DOHH2 (cell line): ENCODE data around the gene ABHD17C.
"Not testable (repeated sequence)": the region's sequence is repeated elsewhere in the genome, so short reads cannot be mapped to it uniquely, and the experiment has no call there.

Experiments
- H3F3A ChIP-seq: fragments of 200-600 bp; sonication (generic), shearing (Covaris generic); 2 replicates; pipeline ENCODE4 v1.6.0; 2016; ENCODE audit warnings: antibody characterized with exemption, mild to moderate bottlenecking; ENCODE audit not compliant: control insufficient read depth, insufficient read depth
- H3K27ac ChIP-seq: fragments of 200-600 bp; sonication (generic); 2 replicates; pipeline ENCODE4 v1.5.1; 2014; ENCODE audit warnings: low read depth, mild to moderate bottlenecking, low read length, moderate library complexity
- H3K27me3 ChIP-seq: fragments of 200-600 bp; sonication (generic); 2 replicates; pipeline ENCODE4 v1.6.1; 2014; ENCODE audit warnings: mild to moderate bottlenecking, low read length, mixed read lengths; ENCODE audit not compliant: control insufficient read depth
- H3K36me3 ChIP-seq: fragments of 200-600 bp; sonication (generic); 2 replicates; pipeline ENCODE4 v1.6.1; 2014; ENCODE audit warnings: mild to moderate bottlenecking, low read length, moderate library complexity, mixed read lengths; ENCODE audit not compliant: control insufficient read depth
- H3K4me1 ChIP-seq: fragments of 200-600 bp; sonication (generic); 2 replicates; pipeline ENCODE4 v1.6.1; 2014; ENCODE audit warnings: mild to moderate bottlenecking, low read length, mixed read lengths; ENCODE audit not compliant: control insufficient read depth
- H3K4me2 ChIP-seq: fragments of 200-600 bp; sonication (generic); 2 replicates; pipeline ENCODE4 v1.6.0; 2014; ENCODE audit warnings: mild to moderate bottlenecking, low read length, moderate library complexity
- H3K4me3 ChIP-seq: fragments of 200-600 bp; sonication (generic); 2 replicates; pipeline ENCODE4 v1.5.1; 2014; ENCODE audit warnings: mild to moderate bottlenecking, low read length, mixed read lengths
- H3K79me2 ChIP-seq: fragments of 200-600 bp; sonication (generic); 2 replicates; pipeline ENCODE4 v1.6.1; 2014; ENCODE audit warnings: mild to moderate bottlenecking, low read length, mixed read lengths; ENCODE audit not compliant: control insufficient read depth
- H3K9me2 ChIP-seq: fragments of 200-600 bp; sonication (generic); replicated peaks from 2 replicates; pipeline ENCODE4 v1.6.1; 2014; ENCODE audit warnings: mild to moderate bottlenecking, low read length, mixed read lengths; ENCODE audit not compliant: control insufficient read depth
- H3K9me3 ChIP-seq: fragments of 200-600 bp; sonication (generic); 2 replicates; pipeline ENCODE4 v1.6.1; 2014; ENCODE audit warnings: antibody characterized with exemption, low read length, mixed read lengths; ENCODE audit not compliant: control insufficient read depth, insufficient read depth
- H4K20me1 ChIP-seq: fragments of 200-600 bp; sonication (generic); 2 replicates; pipeline ENCODE4 v1.6.0; 2014; ENCODE audit warnings: low read depth, mild to moderate bottlenecking, antibody characterized with exemption, low read length, moderate library complexity; ENCODE audit not compliant: control insufficient read depth, insufficient read depth
- CTCF ChIP-seq: fragments of 200-600 bp; sonication (generic); IDR thresholded peaks from one replicate; pipeline ENCODE4 v1.5.1; 2014; ENCODE audit warnings: antibody characterized with exemption, mild to moderate bottlenecking, low read depth, low read length; ENCODE audit not compliant: poor library complexity, severe bottlenecking
- EZH2phosphoT487 ChIP-seq: fragments of 200-600 bp; sonication (generic); IDR thresholded peaks from 2 replicates; pipeline ENCODE4 v1.6.1; 2017; ENCODE audit warnings: borderline replicate concordance, mild to moderate bottlenecking, antibody characterized with exemption, low read length, moderate library complexity, mixed read lengths

ABHD17C gene

GRCh38 chr15:80760960-80761359 is 65.8 kb downstream of the ABHD17C start:
- Histone ChIP-seq H4K20me1 (no peaks in the 10 kb centered on the region), H3K27me3 (no peaks in the 10 kb centered on the region; the same call in none of the 2 replicates), H3K79me2 (no peaks in the 10 kb centered on the region), H3K9me2 (no peaks in the 10 kb centered on the region), H3K9me3 (no peaks in the 10 kb centered on the region), H3K4me2 (no peak overlapping the region), H3K4me3 (no peak overlapping the region), H3K4me1 (no peaks in the 10 kb centered on the region), H3K27ac (no peak overlapping the region), H3F3A (no peaks in the 10 kb centered on the region), H3K36me3 (no peaks in the 10 kb centered on the region)
- TF ChIP-seq CTCF (no peak), EZH2phosphoT487 (no peak)

- H3K9me2 ChIP-seq, result no peaks in the 10 kb centered on the region
- no peaks in the 10 kb centered on the region for H3K4me1 ChIP-seq
- no peaks in the 10 kb centered on the region for H3F3A ChIP-seq
- no peak overlapping the region for H3K4me3 ChIP-seq
- no peak overlapping the region for H3K4me2 ChIP-seq
- TF ChIP-seq CTCF, result no peak
- no peak for TF ChIP-seq EZH2phosphoT487
- H4K20me1 ChIP-seq, result no peaks in the 10 kb centered on the region
- no peaks in the 10 kb centered on the region for H3K79me2 ChIP-seq
- no peaks in the 10 kb centered on the region for H3K9me3 ChIP-seq
- no peaks in the 10 kb centered on the region for H3K36me3 ChIP-seq
- H3K27me3 ChIP-seq, result no peaks in the 10 kb centered on the region; the same call in 1 of the 2 replicates
- H3K27ac ChIP-seq, result no peak overlapping the region
These were observed 66.6 kb downstream of the ABHD17C start for GRCh38 chr15:80761754-80762153.

GRCh38 chr15:80763235-80763634 is 68.1 kb downstream of the ABHD17C start:
- not testable (repeated sequence) for H4K20me1 ChIP-seq, H3K9me2 ChIP-seq, H3K4me1 ChIP-seq, H3K4me3 ChIP-seq, H3K79me2 ChIP-seq, H3K9me3 ChIP-seq, H3F3A ChIP-seq, H3K27ac ChIP-seq, H3K4me2 ChIP-seq, H3K36me3 ChIP-seq, H3K27me3 ChIP-seq

- Histone ChIP-seq H3K27ac (no peak overlapping the region), H3K9me3 (no peaks in the 10 kb centered on the region), H4K20me1 (no peaks in the 10 kb centered on the region), H3K4me1 (no peaks in the 10 kb centered on the region), H3F3A (no peaks in the 10 kb centered on the region), H3K9me2 (no peaks in the 10 kb centered on the region), H3K36me3 (no peaks in the 10 kb centered on the region), H3K27me3 (0 out of 2 replicates have a peak, but pooled peaks cover 2% of the 10 kb centered on the region), H3K4me3 (no peak overlapping the region), H3K79me2 (no peaks in the 10 kb centered on the region), H3K4me2 (no peak overlapping the region)
- TF ChIP-seq EZH2phosphoT487 (no peak), CTCF (no peak)
These were observed 69.4 kb downstream of the ABHD17C start for GRCh38 chr15:80764535-80764934.
